K562 (cell line): ENCODE results near the gene PLEKHG1.

Experiments
- HMGXB4 ChIP-seq: sonication (generic); formaldehyde crosslinking; IDR thresholded peaks from 2 replicates; pipeline ENCODE4 v1.8.1; 2023; ENCODE audit warnings: mild to moderate bottlenecking, missing genetic modification reagents
- POLR2AphosphoS5 ChIP-seq: IDR thresholded peaks from 2 replicates; pipeline ENCODE4 v1.6.1; 2011; ENCODE audit warnings: mild to moderate bottlenecking, low read depth, low read length, moderate library complexity; ENCODE audit not compliant: control insufficient read depth, insufficient read depth
- SRSF9 ChIP-seq: fragments of 200-400 bp; formaldehyde crosslinking; IDR thresholded peaks from 2 replicates; pipeline ENCODE4 v1.6.1; 2017; ENCODE audit warnings: low read depth, low read length, borderline replicate concordance
- STAT5B ChIP-seq: fragments of 250-450 bp; sonication (Bioruptor Pico); IDR thresholded peaks from 2 replicates; pipeline ENCODE4 v1.8.0; 2021; ENCODE audit warnings: mild to moderate bottlenecking, inconsistent platforms
- ZFP36 ChIP-seq: fragments of 150-350 bp; IDR thresholded peaks from 2 replicates; pipeline ENCODE4 v1.6.1; 2018; ENCODE audit warnings: low read length, low read depth; ENCODE audit not compliant: partially characterized antibody
- ZNF431 ChIP-seq: sonication (generic); formaldehyde crosslinking; IDR thresholded peaks from 2 replicates; pipeline ENCODE4 v1.8.0; 2022; ENCODE audit warnings: mild to moderate bottlenecking, missing genetic modification reagents

GRCh38 chr6:150586850-150587359 lies 12.8 kb upstream of the PLEKHG1 start:
- TF ChIP-seq POLR2AphosphoS5 (no peak), ZNF431 (no peak), ZFP36 (no peak), SRSF9 (no peak), HMGXB4 (no peak), STAT5B (CRISPR knock-in tag) (no peak)
